Endothelial cell of umbilical vein (primary cell): ENCODE results near the gene BTN1A1. TPM values are rescaled to one million over a fixed set of nuclear protein-coding genes. Genes with fewer than 3 reads are reported as not detected.
A peak's percentile ranks its signal among the peaks of the same experiment; 100 is the strongest.

Experiments
- BruUV-seq: library from RNA; stranded (reverse); fragments of 400-500 nt; replicated peaks from 2 replicates; lab custom pipeline; 2021; lab: Mats Ljungman, UMichigan
- CTCF ChIA-PET: fragments of 300-600, 350-600 bp; sonication (Branson Sonifier 250); formaldehyde crosslinking; loops from one replicate; lab custom pipeline; 2021; ENCODE audit warnings: antibody characterized with exemption, inconsistent platforms; lab: Charles Lee
- POLR2A ChIA-PET: fragments of 300-600, 350-600 bp; sonication (Branson Sonifier 250); formaldehyde crosslinking; loops from one replicate; lab custom pipeline; 2021; ENCODE audit warnings: antibody characterized with exemption, inconsistent platforms; lab: Charles Lee
- DNase-seq: peaks from one replicate; pipeline ENCODE4 v3.0.0-alpha.2; 2011; ENCODE audit warnings: low read depth, low spot score
- FAIRE-seq: peaks from 2 replicates; lab custom pipeline; 2011; peaks lifted over from hg19 to GRCh38; lab: Jason Lieb, UNC
- H2AFZ ChIP-seq: 2 replicates; pipeline ENCODE4 v1.6.0; 2012; ENCODE audit warnings: low read depth, low read length, control low read depth, inconsistent platforms
- H3K27ac ChIP-seq: 2 replicates; pipeline ENCODE4 v1.5.1; 2011; ENCODE audit warnings: low read depth, mild to moderate bottlenecking, control low read depth, low read length, moderate library complexity; ENCODE audit not compliant: insufficient read depth
- H3K27me3 ChIP-seq, 2 experiments: 2 replicates each; pipeline versions ENCODE4 v1.6.0 to v1.6.1; 2011; ENCODE audit warnings: low read length in 2 of 2, mixed read lengths in 1 of 2; ENCODE audit not compliant: control insufficient read depth in 2 of 2, insufficient read depth in 2 of 2
- H3K36me3 ChIP-seq, 2 experiments: 2 replicates in 1 of 2; 3 replicates in 1 of 2; pipeline ENCODE4 v1.5.1; 2011; ENCODE audit warnings: low read length in 2 of 2, mild to moderate bottlenecking in 1 of 2, moderate library complexity in 1 of 2; ENCODE audit not compliant: control insufficient read depth in 2 of 2, insufficient read depth in 2 of 2; ENCODE audit errors: extremely low read depth in 1 of 2
- H3K4me1 ChIP-seq: 3 replicates; pipeline ENCODE4 v1.5.1; 2011; ENCODE audit warnings: mild to moderate bottlenecking, low read length; ENCODE audit not compliant: control insufficient read depth, insufficient read depth; ENCODE audit errors: extremely low read depth
- H3K4me2 ChIP-seq: 2 replicates; pipeline ENCODE4 v1.6.1; 2011; ENCODE audit warnings: low read length, control low read depth, mixed read lengths; ENCODE audit not compliant: insufficient read depth
- H3K4me3 ChIP-seq, 3 experiments: fragments of 200-600 bp in 1 of 3; sonication (generic), shearing (Covaris generic) in 1 of 3; replicated peaks in 1 of 3; 2 replicates each; pipeline ENCODE4 v1.5.1; 2011 to 2016; ENCODE audit warnings: control low read depth in 3 of 3, low read length in 3 of 3, mild to moderate bottlenecking in 2 of 3, inconsistent platforms in 1 of 3, low read depth in 1 of 3, moderate library complexity in 1 of 3; ENCODE audit not compliant: insufficient read depth in 1 of 3
- H3K79me2 ChIP-seq: 2 replicates; pipeline ENCODE4 v1.6.0; 2012; ENCODE audit warnings: low read length, inconsistent platforms; ENCODE audit not compliant: control insufficient read depth, insufficient read depth
- H3K9ac ChIP-seq: replicated peaks from 2 replicates; pipeline ENCODE3; 2011; ENCODE audit warnings: low read length, control low read depth; ENCODE audit not compliant: insufficient read depth; ENCODE audit errors: extremely low read depth
- H3K9me1 ChIP-seq: replicated peaks from 3 replicates; pipeline ENCODE4 v1.6.0; 2011; ENCODE audit warnings: mild to moderate bottlenecking, low read length; ENCODE audit not compliant: control insufficient read depth, insufficient read depth; ENCODE audit errors: extremely low read depth
- H3K9me3 ChIP-seq: replicated peaks from 2 replicates; pipeline ENCODE4 v1.5.1; 2012; ENCODE audit warnings: low read length, inconsistent platforms; ENCODE audit not compliant: control insufficient read depth, insufficient read depth
- H4K20me1 ChIP-seq: replicated peaks from 2 replicates; pipeline ENCODE3; 2011; ENCODE audit warnings: mild to moderate bottlenecking, low read length; ENCODE audit not compliant: control insufficient read depth, insufficient read depth; ENCODE audit errors: extremely low read depth
- FOS ChIP-seq: IDR thresholded peaks from 2 replicates; pipeline ENCODE4 v1.6.1; 2011; ENCODE audit warnings: mild to moderate bottlenecking, low read length, moderate library complexity, borderline replicate concordance; ENCODE audit not compliant: insufficient read depth
- GATA2 ChIP-seq: IDR thresholded peaks from 2 replicates; pipeline ENCODE4 v1.7.0; 2011; ENCODE audit warnings: low read depth, mild to moderate bottlenecking, moderate library complexity, mixed read lengths, low read length; ENCODE audit not compliant: insufficient read length, insufficient read depth
- JUN ChIP-seq: IDR thresholded peaks from 2 replicates; pipeline ENCODE4 v1.6.1; 2011; ENCODE audit warnings: borderline replicate concordance, low read depth; ENCODE audit not compliant: insufficient read length, insufficient read depth
- POLR2A ChIP-seq: IDR thresholded peaks from 2 replicates; pipeline ENCODE4 v1.6.1; 2012; ENCODE audit warnings: low read depth, mild to moderate bottlenecking, control low read depth, low read length
- POLR2AphosphoS5 ChIP-seq: IDR thresholded peaks from 2 replicates; pipeline ENCODE4 v1.6.1; 2012; ENCODE audit warnings: low read depth, mild to moderate bottlenecking, control low read depth, low read length, moderate library complexity; ENCODE audit not compliant: insufficient read depth
- dilution Hi-C: fragments of 300-500 bp; cut with MboI; formaldehyde crosslinking; loops from one replicate; pipeline ENCODE4 v1.15.0; 2019; ENCODE audit warnings: low sequenced_read_pairs; ENCODE audit not compliant: extremely low pct_ligation_motif_present
- intact Hi-C: fragments of 100-400 bp; cut with micrococcal nuclease; formaldehyde crosslinking; loops from one replicate; pipeline ENCODE4 v1.10.0; 2022
- polyA plus RNA-seq, 4 experiments: library from polyadenylated mRNA; depleted of rRNA in 3 of 4; stranded (reverse) in 3 of 4; unstranded in 1 of 4; fragments of >200 nt; gene quantifications; 2 replicates each; pipeline versions ENCODE4 v1.2.1 to v1.2.3, GENCODE V29; 2011 to 2012; ENCODE audit warnings: missing spikeins in 1 of 4
- small RNA-seq: library from RNA; depleted of rRNA; stranded (forward); fragments of <200 nt; gene quantifications from one replicate; pipeline ENCODE3, GENCODE V24; 2012; ENCODE audit warnings: low replicate concordance, low read depth; ENCODE audit not compliant: insufficient read depth, insufficient read length
- total RNA-seq: library from RNA; stranded (reverse); gene quantifications from 2 replicates; pipeline ENCODE4 v1.2.3, GENCODE V29; 2021
- TF ChIP-seq, protein P1 (sequence below): IDR thresholded peaks from 2 replicates; pipeline ENCODE4 v1.6.1; 2011; ENCODE audit not compliant: insufficient read depth, insufficient read length

Gene BTN1A1
- total and polyA plus RNA-seq, 2 donors (not counting 3 experiments of a cell fraction or from before 2014, with no cell fraction given): not detected

GRCh38 chr6:26556263-26557070, 56.4 kb downstream of the BTN1A1 start:
- no peaks in the 10 kb centered on the region for H3K36me3 ChIP-seq
- peaks cover 13% of the 10 kb centered on the region for H3K4me1 ChIP-seq
- no peak overlapping the region for H3K27ac ChIP-seq
- H2AFZ ChIP-seq: peak overlapping the region; percentile 66
- H3K4me3 ChIP-seq: peak overlapping the region in 1 of 3 experiments; percentile 70
- H3K27me3 ChIP-seq: peaks cover 3 to 12% of the 10 kb centered on the region in 2 experiments
- H4K20me1 ChIP-seq: no peaks in the 10 kb centered on the region
- H3K79me2 ChIP-seq: no peaks in the 10 kb centered on the region
- TSS peak; percentile 94 for BruUV-seq
- CTCF ChIA-PET: interaction anchor here (1.3 to 5.7 kb wide), 4 partner anchors 13 to 215 kb away, joined by 3 to 36 read pairs (median 20); no protein-coding TSS in a partner anchor
- dilution Hi-C loops: no loop called here
- peak; percentile 76 for FAIRE-seq
- H3K9ac ChIP-seq: no peak overlapping the region
- H3K4me2 ChIP-seq: peak overlapping the region; percentile 100
- no peaks in the 10 kb centered on the region for H3K9me1 ChIP-seq
- POLR2A ChIA-PET: interaction anchor here (0.9 kb wide), 1 partner anchor 13 kb away, joined by 4 read pairs; no protein-coding TSS in a partner anchor
- intact Hi-C loops: loop anchor here (1.0 to 10.0 kb wide), 3 partner anchors 12 to 532 kb away; a partner anchor contains a TSS
- peak; percentile 59 for DNase-seq
- TF ChIP-seq FOS (no peak), JUN (peak; percentile 2), GATA2 (peak; percentile 26), POLR2AphosphoS5 (no peak), POLR2A (no peak)
- TF ChIP-seq, protein P1, sequence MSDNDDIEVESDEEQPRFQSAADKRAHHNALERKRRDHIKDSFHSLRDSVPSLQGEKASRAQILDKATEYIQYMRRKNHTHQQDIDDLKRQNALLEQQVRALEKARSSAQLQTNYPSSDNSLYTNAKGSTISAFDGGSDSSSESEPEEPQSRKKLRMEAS: no peak
- H3K9me3 ChIP-seq: no peaks in the 10 kb centered on the region

Small RNAs within 50 kb of the gene (small RNA-seq; reads per million reads assigned to genes)
- not detected for gene RNU6-502P

Other genes starting within 250 kb of the BTN1A1 start
- 14.2 and 17.9 TPM in 2 replicates for gene BTN3A2, start 135.1 kb upstream of the BTN1A1 start, total RNA-seq
- 6.4 and 8.6 TPM in 2 replicates for gene BTN3A2, start 135.1 kb upstream of the BTN1A1 start, polyA plus RNA-seq
- gene BTN2A2, start 117.2 kb upstream of the BTN1A1 start, total RNA-seq: 13.2 and 18.4 TPM in 2 replicates
- 13.4 and 15.3 TPM in 2 replicates for gene BTN2A2, start 117.2 kb upstream of the BTN1A1 start, polyA plus RNA-seq
- gene BTN3A1, start 98.0 kb upstream of the BTN1A1 start, total RNA-seq: 9.0 and 12.1 TPM in 2 replicates
- 6.8 and 7.6 TPM in 2 replicates for gene BTN3A1, start 98.0 kb upstream of the BTN1A1 start, polyA plus RNA-seq
- gene BTN3A3, start 59.8 kb upstream of the BTN1A1 start, total RNA-seq: 7.5 and 10.9 TPM in 2 replicates
- 5.9 and 8.1 TPM in 2 replicates for gene BTN3A3, start 59.8 kb upstream of the BTN1A1 start, polyA plus RNA-seq
- 23.4 and 25.1 TPM in 2 replicates for gene BTN2A1, start 42.3 kb upstream of the BTN1A1 start, total RNA-seq
- 26.3 and 31.9 TPM in 2 replicates for gene BTN2A1, start 42.3 kb upstream of the BTN1A1 start, polyA plus RNA-seq
- gene HMGN4, start 38.1 kb downstream of the BTN1A1 start, total RNA-seq: 33.7 and 36.9 TPM in 2 replicates
- 12.3 and 13.1 TPM in 2 replicates for gene HMGN4, start 38.1 kb downstream of the BTN1A1 start, polyA plus RNA-seq
- gene ABT1, start 96.7 kb downstream of the BTN1A1 start, total RNA-seq: 18.5 and 20.1 TPM in 2 replicates
- 22.2 and 25.8 TPM in 2 replicates for gene ABT1, start 96.7 kb downstream of the BTN1A1 start, polyA plus RNA-seq
- 15.2 and 17.0 TPM in 2 replicates for gene ZNF322, start 159.4 kb downstream of the BTN1A1 start, total RNA-seq
- 2.7 and 3.4 TPM in 2 replicates for gene ZNF322, start 159.4 kb downstream of the BTN1A1 start, polyA plus RNA-seq